OCI-LY3 (cell line): ENCODE data around the gene SLX1A.

ENCODE experiments used
- EZH2phosphoT487 ChIP-seq: fragments of 200-600 bp; shearing (Covaris generic); IDR thresholded peaks from 2 replicates; pipeline ENCODE4 v1.6.1; 2018; ENCODE audit warnings: antibody characterized with exemption, mixed run types, low read depth
- TF ChIP-seq, protein P1 (sequence below): fragments of 200-600, 300-600 bp; sonication (generic); IDR thresholded peaks from 2 replicates; pipeline ENCODE4 v1.5.1; 2014; ENCODE audit warnings: antibody characterized with exemption, low read length, low read depth

DNA sequence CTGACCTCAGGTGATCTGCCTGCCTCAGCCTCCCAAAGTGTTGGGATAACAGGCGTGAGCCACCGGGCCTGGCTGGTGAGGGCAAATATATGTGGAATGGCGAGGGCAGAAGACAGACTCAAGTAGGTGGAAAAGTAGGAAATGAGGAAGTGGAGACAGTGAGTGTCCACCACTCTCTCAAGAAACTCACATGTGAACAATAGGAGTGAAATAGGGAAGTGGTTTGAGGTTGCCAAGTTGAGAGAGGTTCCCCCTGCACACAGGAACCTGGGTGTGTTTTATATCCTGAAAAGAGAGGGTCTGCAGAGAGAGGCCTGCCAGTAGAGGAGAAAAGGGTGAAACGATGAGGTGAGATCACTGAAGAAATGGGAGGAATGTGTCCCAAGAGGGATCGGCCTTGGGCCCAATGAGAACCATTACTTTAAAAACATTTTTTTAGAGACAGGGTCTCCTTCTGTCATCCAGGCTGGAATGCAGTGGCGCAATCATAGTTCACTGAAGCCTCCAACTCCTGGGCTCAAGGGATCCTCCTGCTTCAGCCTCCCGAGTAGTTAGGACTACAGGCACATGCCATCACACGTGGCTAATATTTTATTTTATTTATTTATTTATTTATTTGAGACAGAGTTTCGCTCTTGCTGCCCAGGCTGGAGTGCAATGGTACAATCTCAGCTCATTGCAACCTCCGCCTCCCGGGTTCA is 27.3 kb upstream of the SLX1A start:
- TF ChIP-seq, protein P1, sequence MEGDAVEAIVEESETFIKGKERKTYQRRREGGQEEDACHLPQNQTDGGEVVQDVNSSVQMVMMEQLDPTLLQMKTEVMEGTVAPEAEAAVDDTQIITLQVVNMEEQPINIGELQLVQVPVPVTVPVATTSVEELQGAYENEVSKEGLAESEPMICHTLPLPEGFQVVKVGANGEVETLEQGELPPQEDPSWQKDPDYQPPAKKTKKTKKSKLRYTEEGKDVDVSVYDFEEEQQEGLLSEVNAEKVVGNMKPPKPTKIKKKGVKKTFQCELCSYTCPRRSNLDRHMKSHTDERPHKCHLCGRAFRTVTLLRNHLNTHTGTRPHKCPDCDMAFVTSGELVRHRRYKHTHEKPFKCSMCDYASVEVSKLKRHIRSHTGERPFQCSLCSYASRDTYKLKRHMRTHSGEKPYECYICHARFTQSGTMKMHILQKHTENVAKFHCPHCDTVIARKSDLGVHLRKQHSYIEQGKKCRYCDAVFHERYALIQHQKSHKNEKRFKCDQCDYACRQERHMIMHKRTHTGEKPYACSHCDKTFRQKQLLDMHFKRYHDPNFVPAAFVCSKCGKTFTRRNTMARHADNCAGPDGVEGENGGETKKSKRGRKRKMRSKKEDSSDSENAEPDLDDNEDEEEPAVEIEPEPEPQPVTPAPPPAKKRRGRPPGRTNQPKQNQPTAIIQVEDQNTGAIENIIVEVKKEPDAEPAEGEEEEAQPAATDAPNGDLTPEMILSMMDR, result no peak
- no peak for TF ChIP-seq EZH2phosphoT487
